ENCODE measurements around the gene CRIP1.

Gene CRIP1

GRCh38 chr14:105492031-105492970 lies 5.6 kb downstream of the CRIP1 start:
- DNase-seq (ENCODE audit: low read depth in 1 of 2, low spot score in 1 of 2): no peak

GRCh38 chr14:105492971-105493871 lies 6.5 kb downstream of the CRIP1 start:
- DNase-seq (ENCODE audit: low read depth in 1 of 2, low spot score in 1 of 2): no peak

GRCh38 chr14:105493921-105494605 lies 7.4 kb downstream of the CRIP1 start:
- DNase-seq (ENCODE audit: low read depth in 1 of 2, low spot score in 1 of 2): no peak

DNA sequence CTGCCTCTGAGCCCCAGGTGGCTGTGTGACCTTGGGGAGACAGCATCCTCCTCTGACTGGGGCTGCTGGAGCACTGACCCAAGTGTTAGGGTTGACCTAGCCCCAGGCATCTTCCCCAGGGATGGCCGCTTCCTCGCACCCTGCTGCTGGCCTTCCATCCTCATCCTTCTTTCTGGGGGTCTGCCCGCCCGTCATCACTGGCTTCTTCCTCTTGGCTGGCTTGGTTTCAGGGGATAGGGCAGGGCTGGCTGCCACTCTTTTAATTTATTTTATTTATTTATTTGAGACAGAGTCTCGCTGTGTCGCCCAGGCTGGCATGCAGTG lies 7.9 kb downstream of the CRIP1 start:
- no peak for DNase-seq (ENCODE audit: low read depth in 1 of 2, low spot score in 1 of 2)

DNA sequence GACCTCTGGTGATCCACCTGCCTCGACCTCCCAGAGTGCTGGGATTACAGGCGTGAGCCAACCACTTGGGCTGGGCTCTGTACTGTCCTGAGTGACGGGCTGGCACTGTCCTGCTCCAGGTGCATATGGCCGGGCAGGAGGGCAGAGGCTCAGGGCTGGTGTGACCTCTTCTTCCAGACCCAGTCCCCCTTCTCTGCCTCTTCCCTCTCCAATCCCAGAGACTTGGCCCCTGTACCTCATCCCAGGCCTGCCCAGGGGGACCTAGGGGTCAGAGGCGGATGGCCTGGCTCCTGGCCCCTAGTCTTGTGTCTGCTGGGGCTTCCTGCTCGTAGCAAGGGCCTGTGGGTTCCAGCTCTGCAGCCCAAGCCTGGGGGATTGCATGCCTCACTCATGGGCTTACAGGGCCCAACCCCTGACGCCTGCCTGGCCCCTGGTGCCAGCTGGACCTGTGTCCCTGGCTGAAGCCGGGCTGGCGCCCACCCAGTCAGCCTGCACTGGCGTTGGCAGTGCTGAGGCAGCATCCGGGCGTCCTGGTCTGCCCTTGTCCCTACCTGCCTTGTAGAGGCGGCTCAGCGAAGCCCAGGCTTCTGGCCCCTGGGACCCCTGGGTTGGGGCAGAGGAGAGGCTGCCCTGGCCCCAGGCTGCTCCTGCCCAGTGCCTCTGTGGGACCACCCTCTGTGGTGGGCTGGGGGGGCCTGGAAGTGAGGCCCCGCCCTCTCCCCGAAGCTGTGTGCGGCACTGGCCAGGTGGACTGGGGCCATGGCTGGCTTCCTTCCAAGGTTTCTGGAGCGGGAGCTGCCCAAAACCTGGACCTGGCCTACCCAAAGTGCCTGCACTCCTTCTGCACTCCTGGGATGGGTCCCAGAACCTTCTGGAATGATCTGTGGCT lies 8.7 kb downstream of the CRIP1 start:
- DNase-seq (ENCODE audit: low read depth in 1 of 2, low spot score in 1 of 2): no peak

- DNase-seq (ENCODE audit: low read depth in 1 of 2, low spot score in 1 of 2): no peak
These were observed 9.5 kb downstream of the CRIP1 start for GRCh38 chr14:105495990-105496830.

GRCh38 chr14:105496831-105497591 lies 10.3 kb downstream of the CRIP1 start:
- DNase-seq (ENCODE audit: low read depth in 1 of 2, low spot score in 1 of 2): no peak

DNA sequence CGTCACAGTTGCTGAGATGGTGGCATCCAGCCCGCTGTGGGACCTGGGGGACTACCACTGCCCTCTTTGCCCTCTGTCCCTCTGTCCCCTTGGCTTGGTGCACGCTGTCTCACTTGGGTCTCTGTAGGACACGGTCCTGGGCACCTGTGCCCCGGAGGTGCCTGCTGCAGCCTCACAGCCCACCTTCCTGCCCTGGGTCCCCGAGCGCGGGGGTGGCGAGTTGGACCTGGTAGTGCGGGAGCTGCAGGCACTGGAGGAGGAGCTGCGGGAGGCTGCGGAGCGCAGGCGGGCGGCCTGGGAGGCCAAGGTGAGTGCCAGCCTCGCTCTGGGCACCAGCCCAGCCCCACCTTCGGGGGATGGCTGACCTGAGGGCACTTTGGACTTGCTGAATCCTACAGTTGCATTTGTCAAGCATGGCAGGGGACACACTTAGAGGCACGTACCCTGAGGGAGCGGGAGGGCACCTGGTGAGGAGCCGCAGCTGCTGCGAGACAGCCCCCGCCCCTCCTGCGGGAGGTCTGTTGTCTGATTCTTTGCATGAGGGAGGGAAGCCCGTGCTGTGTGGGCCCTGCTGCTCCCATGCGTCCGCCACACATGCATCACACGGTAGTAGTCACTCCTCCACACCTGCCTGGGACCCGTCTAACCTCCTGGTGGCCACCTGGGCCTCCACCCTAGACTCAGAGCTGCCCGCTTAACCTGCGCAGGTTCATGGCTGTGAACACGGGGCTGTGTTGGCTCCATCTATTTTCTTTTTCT lies 11.2 kb downstream of the CRIP1 start:
- no peak for DNase-seq (ENCODE audit: low read depth in 1 of 2, low spot score in 1 of 2)

GRCh38 chr14:105498430-105499255 lies 12.0 kb downstream of the CRIP1 start:
- DNase-seq (ENCODE audit: low read depth in 1 of 2, low spot score in 1 of 2): no peak

DNA sequence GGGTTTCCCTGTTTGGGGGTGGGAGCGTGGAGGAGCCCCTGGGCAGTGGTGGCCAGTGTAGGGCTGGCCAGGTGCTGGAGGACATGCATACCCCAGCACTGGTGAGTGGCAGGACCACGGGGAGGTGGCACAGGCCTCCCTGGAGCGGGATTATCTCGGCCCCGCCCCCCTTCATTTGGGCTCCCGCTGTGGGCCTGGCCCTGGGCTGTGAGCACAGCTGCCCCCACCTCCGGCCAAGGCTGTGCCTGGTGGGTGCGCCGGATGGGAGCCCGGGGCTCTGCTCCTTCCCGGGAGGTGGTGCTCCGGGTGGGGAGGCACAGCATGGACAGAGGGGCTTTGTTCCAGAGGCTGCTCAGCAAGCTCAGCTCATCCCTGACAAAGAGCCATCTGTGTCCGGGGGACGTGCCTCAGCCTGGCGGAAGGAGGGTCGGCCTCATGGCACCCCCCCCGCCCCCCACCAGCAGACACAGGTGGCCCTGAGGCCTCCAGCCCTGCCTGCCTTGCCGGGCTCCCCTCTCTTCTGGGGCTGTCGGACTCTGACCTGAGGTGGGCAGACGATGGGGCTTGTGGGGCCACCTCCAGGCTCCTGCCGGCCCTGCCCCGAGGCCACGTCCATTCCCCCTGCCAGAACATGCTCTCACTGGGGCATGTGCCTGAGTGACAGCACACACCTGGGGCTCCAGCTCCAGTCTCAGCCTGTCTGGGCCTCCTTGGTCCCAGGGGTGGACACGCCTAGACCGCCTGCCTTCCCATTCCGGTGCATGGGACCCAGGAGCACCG lies 12.8 kb downstream of the CRIP1 start:
- DNase-seq (ENCODE audit: low read depth in 1 of 2, low spot score in 1 of 2): no peak

GRCh38 chr14:105500036-105500725 lies 13.5 kb downstream of the CRIP1 start:
- DNase-seq (ENCODE audit: low read depth in 1 of 2, low spot score in 1 of 2): no peak

- no peak for DNase-seq (ENCODE audit: low read depth in 1 of 2, low spot score in 1 of 2)
These were observed 14.0 kb downstream of the CRIP1 start for GRCh38 chr14:105500726-105501101.

DNA sequence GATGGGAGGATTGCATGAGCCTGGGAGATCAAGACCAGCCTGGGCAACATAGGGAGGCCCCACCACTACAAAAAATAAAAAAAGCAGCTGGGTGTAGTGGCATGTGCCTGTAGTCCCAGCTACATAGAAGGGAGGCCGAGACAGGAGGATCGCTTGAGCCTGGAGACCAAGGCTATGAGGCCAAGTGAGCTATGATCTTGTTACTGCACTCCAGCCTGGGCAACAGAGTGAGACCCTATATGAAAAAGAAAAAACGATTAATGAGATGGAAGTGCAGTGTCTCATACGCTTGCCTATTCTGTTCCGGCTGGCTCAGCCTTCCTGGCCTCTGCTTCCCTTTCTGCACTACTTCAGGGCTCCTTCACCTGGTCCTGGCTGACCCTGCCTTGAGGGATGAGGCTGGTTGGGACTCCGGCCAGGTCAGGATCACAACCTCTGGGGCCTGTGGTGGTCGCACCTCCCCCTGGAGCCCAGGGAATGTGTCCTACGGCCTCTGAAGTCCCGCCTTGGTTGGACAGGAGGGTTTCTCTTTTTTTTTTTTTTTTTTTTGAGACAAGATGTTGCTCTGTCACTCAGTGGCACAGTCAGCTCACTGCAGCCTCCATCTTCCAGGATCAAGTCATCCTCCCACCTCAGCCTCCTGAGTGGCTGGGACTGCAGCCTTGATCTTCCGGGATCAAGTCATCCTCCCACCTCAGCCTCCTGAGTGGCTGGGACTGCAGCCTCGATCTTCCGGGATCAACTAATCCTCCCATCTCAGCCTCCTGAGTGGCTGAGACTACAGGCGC lies 15.0 kb downstream of the CRIP1 start:
- DNase-seq (ENCODE audit: low read depth in 1 of 2, low spot score in 1 of 2): no peak

DNA sequence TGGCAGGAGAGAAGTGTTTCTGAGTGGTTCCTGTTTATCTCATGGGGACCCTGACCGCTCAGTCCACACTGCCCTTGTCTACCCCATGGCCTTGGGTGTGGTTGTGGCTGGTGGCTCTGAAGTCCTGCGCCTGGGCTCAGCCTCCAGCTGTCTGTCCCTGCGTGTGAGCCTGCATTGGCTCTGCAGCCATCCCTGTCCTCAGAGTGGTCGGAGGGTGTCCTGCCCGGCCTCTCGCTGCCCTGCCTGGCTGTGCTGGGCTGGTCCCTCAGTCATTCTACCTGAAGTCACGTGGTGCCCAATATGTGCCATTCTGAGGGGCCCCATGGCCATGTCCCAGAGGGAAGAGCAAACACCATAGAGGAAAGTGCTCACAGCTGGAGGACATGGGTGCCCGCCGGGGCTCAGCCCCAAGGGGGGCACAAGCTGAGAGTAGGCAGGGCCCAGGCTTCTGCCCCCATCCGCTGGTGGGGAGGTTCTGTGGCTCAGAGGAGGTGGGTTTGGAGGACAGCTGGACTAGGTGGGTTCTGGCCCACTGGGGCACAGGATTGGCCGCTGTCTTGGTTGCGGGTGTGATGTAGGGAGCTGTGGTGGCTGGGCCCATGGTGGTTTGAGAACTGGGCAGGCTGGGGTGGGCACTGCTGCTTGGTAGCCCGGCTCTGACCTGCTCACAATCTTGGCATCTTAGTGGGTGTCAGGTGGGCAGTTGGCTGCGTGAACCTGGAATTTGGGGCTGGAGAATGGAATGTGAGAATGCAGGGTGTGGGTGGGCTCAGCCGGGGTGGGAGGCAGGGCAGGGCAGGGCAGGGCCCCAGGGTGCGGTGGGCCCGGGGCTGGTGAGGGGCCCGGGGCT lies 16.0 kb downstream of the CRIP1 start:
- DNase-seq (ENCODE audit: low read depth in 1 of 2, low spot score in 1 of 2): no peak
